K562 (cell line): ENCODE results near the gene CYP2C18. TPM values are rescaled to one million over a fixed set of nuclear protein-coding genes. Genes with fewer than 3 reads are reported as not detected.

Source experiments
- ATAC-seq: fragments of 200-7000 bp; cut with Tn5 transposase; 3 replicates; pipeline ENCODE4 v1.9.1; 2020; ENCODE audit warnings: moderate library complexity
- BruUV-seq: library from RNA; stranded (reverse); fragments of 400-500 nt; replicated peaks from 2 replicates; lab custom pipeline; 2021; lab: Mats Ljungman, UMichigan
- CTCF ChIA-PET: fragments of 300-600 bp; formaldehyde crosslinking; extraction: SDS; loops from one replicate; lab custom pipeline; 2021; ENCODE audit warnings: low intra/inter-chr PET ratio; lab: Yijun Ruan, JAX
- POLR2A ChIA-PET: fragments of 300-600, 350-650 bp; sonication (Branson Sonifier 250); formaldehyde crosslinking; extraction: SDS; loops from one replicate; lab custom pipeline; 2021; ENCODE audit warnings: antibody characterized with exemption, inconsistent platforms; lab: Yijun Ruan, JAX
- DNase-seq, 4 experiments: peaks; one replicate each; pipeline versions ENCODE4 v3.0.0 to v3.0.0-alpha.2; 2011 to 2018; ENCODE audit warnings: low spot score in 3 of 4, mixed read lengths in 3 of 4; ENCODE audit errors: extremely low read depth in 1 of 4
- FAIRE-seq: peaks from 2 replicates; lab custom pipeline; 2011; peaks lifted over from hg19 to GRCh38; lab: Jason Lieb, UNC
- H2AFZ ChIP-seq: 2 replicates; pipeline ENCODE4 v1.6.0; 2011; ENCODE audit warnings: low read depth, low read length, control low read depth, inconsistent platforms
- H3K27ac ChIP-seq: fragments of 200-600 bp; 3 replicates; pipeline ENCODE4 v1.8.0; 2011; ENCODE audit warnings: low read depth, mild to moderate bottlenecking, control low read depth, inconsistent platforms, low read length, moderate library complexity, mixed read lengths; ENCODE audit errors: extremely low read depth
- H3K27me3 ChIP-seq, 2 experiments: fragments of 300-600 bp in 1 of 2; 2 replicates in 1 of 2; 3 replicates in 1 of 2; pipeline versions ENCODE4 v1.6.0 to v1.8.0; 2011; ENCODE audit warnings: inconsistent platforms in 2 of 2, low read length in 2 of 2, mild to moderate bottlenecking in 1 of 2, mixed read lengths in 1 of 2, moderate library complexity in 1 of 2; ENCODE audit not compliant: control insufficient read depth in 2 of 2, insufficient read depth in 2 of 2
- H3K36me3 ChIP-seq: fragments of 300-600 bp; 3 replicates; pipeline ENCODE4 v1.8.0; 2011; ENCODE audit warnings: mild to moderate bottlenecking, low read length, inconsistent platforms; ENCODE audit not compliant: control insufficient read depth, insufficient read depth
- H3K4me1 ChIP-seq, 2 experiments: fragments of 200-600 bp in 1 of 2; replicated peaks in 1 of 2; 2 replicates in 1 of 2; 3 replicates in 1 of 2; pipeline versions ENCODE4 v1.5.1 to v1.8.0; 2011; ENCODE audit warnings: inconsistent platforms in 2 of 2, low read length in 2 of 2, mild to moderate bottlenecking in 1 of 2, mixed read lengths in 1 of 2, moderate library complexity in 1 of 2; ENCODE audit not compliant: control insufficient read depth in 2 of 2, insufficient read depth in 2 of 2
- H3K4me2 ChIP-seq: 2 replicates; pipeline ENCODE4 v1.6.1; 2011; ENCODE audit warnings: low read length, control low read depth, inconsistent platforms, mixed read lengths; ENCODE audit not compliant: insufficient read depth
- H3K4me3 ChIP-seq: fragments of 200-600 bp; sonication (generic), shearing (Covaris generic); 2 replicates; pipeline ENCODE4 v1.5.1; 2016; ENCODE audit warnings: control low read depth, inconsistent platforms
- H3K79me2 ChIP-seq: fragments of 200-600 bp; 3 replicates; pipeline ENCODE4 v1.8.0; 2011; ENCODE audit warnings: low read length, inconsistent platforms; ENCODE audit not compliant: control insufficient read depth, insufficient read depth
- H3K9ac ChIP-seq, 2 experiments: 2 replicates each; pipeline versions ENCODE4 v1.6.0 to v1.6.1; 2011; ENCODE audit warnings: low read depth in 2 of 2, low read length in 2 of 2, control low read depth in 1 of 2, inconsistent platforms in 1 of 2, mild to moderate bottlenecking in 1 of 2, mixed read lengths in 1 of 2; ENCODE audit not compliant: insufficient read depth in 1 of 2
- H3K9me1 ChIP-seq: one replicate; pipeline ENCODE4 v1.6.0; 2011; ENCODE audit warnings: inconsistent platforms, mild to moderate bottlenecking, low read length, moderate library complexity; ENCODE audit not compliant: control insufficient read depth, insufficient read depth
- H3K9me3 ChIP-seq: replicated peaks from 2 replicates; pipeline ENCODE4 v1.5.1; 2011; ENCODE audit warnings: low read depth, low read length, inconsistent platforms; ENCODE audit not compliant: control insufficient read depth, insufficient read depth
- H4K20me1 ChIP-seq: replicated peaks from 2 replicates; pipeline ENCODE4 v1.6.1; 2011; ENCODE audit warnings: low read length, inconsistent platforms, mixed read lengths; ENCODE audit not compliant: control insufficient read depth, insufficient read depth
- CTBP1 ChIP-seq: fragments of 450-650 bp; IDR thresholded peaks from 2 replicates; pipeline ENCODE4 v1.6.1; 2016; ENCODE audit warnings: borderline replicate concordance
- MLX ChIP-seq, 2 experiments: fragments of 450-650 bp in 1 of 2; sonication (generic) in 1 of 2; formaldehyde crosslinking; conservative IDR thresholded peaks; 2 replicates each; pipeline versions ENCODE4 v1.4.0 to v1.8.1; 2020 to 2022; ENCODE audit warnings: mild to moderate bottlenecking in 1 of 2, missing genetic modification reagents in 1 of 2
- NCOA2 ChIP-seq, 2 experiments: fragments of 450-650 bp; IDR thresholded peaks; 2 replicates each; pipeline ENCODE4 v1.6.1; 2018; ENCODE audit warnings: mild to moderate bottlenecking in 2 of 2, moderate library complexity in 1 of 2; ENCODE audit not compliant: partially characterized antibody in 2 of 2
- NR3C1 ChIP-seq: sonication (generic); formaldehyde crosslinking; IDR thresholded peaks from 2 replicates; pipeline ENCODE4 v1.8.1; 2022; ENCODE audit warnings: missing genetic modification reagents
- POLR2B ChIP-seq: fragments of 450-650 bp; IDR thresholded peaks from 2 replicates; pipeline ENCODE4 v1.6.1; 2018; ENCODE audit warnings: low read depth; ENCODE audit not compliant: partially characterized antibody
- POLR2G ChIP-seq: fragments of 200-400 bp; formaldehyde crosslinking; IDR thresholded peaks from 2 replicates; pipeline ENCODE4 v1.6.1; 2017; ENCODE audit warnings: low read depth, mild to moderate bottlenecking, antibody characterized with exemption, low read length, moderate library complexity
- RAD21 ChIP-seq, 2 experiments: fragments of 250-450 bp in 1 of 2; fragments of 450-650 bp in 1 of 2; sonication (Bioruptor Pico) in 1 of 2; formaldehyde crosslinking in 1 of 2; IDR thresholded peaks in 1 of 2; conservative IDR thresholded peaks in 1 of 2; 2 replicates each; pipeline versions ENCODE4 v1.4.0 to v1.8.0; 2020 to 2022; ENCODE audit warnings: mild to moderate bottlenecking in 2 of 2, moderate library complexity in 1 of 2
- RNF219 ChIP-seq: fragments of 250-450 bp; sonication (Bioruptor Pico); IDR thresholded peaks from 2 replicates; pipeline ENCODE4 v1.5.0; 2022; ENCODE audit warnings: mild to moderate bottlenecking
- SMARCA4 ChIP-seq: fragments of 450-650 bp; IDR thresholded peaks from 2 replicates; pipeline ENCODE4 v1.6.1; 2016
- TCF7 ChIP-seq: sonication (generic); IDR thresholded peaks from 2 replicates; pipeline ENCODE4 v1.6.1; 2016; ENCODE audit warnings: antibody characterized with exemption, borderline replicate concordance
- THAP7 ChIP-seq: fragments of 250-450 bp; sonication (Bioruptor Pico); IDR thresholded peaks from 2 replicates; pipeline ENCODE4 v1.5.0; 2021
- ZNF408 ChIP-seq: fragments of 250-450 bp; sonication (Bioruptor Pico); IDR thresholded peaks from 2 replicates; pipeline ENCODE4 v1.4.0; 2020; ENCODE audit warnings: low read depth, mild to moderate bottlenecking, moderate library complexity
- ZNF551 ChIP-seq: fragments of 250-450 bp; sonication (Bioruptor Pico); IDR thresholded peaks from 2 replicates; pipeline ENCODE4 v1.5.0; 2021; ENCODE audit warnings: mild to moderate bottlenecking, moderate library complexity
- ZNF589 ChIP-seq: fragments of 200-800 bp; sonication (Bioruptor generic); IDR thresholded peaks from 2 replicates; pipeline ENCODE4 v1.6.1; 2016; ENCODE audit warnings: low read depth, missing genetic modification characterization, missing compliant biosample characterization
- WGBS: fragments of 100-300 bp; shearing (Covaris generic); methylation state at CpG from one replicate; pipeline ENCODE4 v1.1.6; 2016; ENCODE audit warnings: low coverage, mixed read lengths; ENCODE audit not compliant: insufficient coverage; ENCODE audit errors: missing lambda C conversion rate; 5-methylcytosine and 5-hydroxymethylcytosine counted together
- in situ Hi-C: fragments of 300-500 bp; cut with MboI; formaldehyde crosslinking; loops from 4 replicates; pipeline ENCODE4 v1.15.0; 2018; ENCODE audit warnings: inconsistent platforms, mixed read lengths
- intact Hi-C: fragments of 100-400 bp; cut with micrococcal nuclease; formaldehyde crosslinking; loops from 2 replicates; pipeline ENCODE4 v1.14.2; 2022
- polyA plus RNA-seq, 8 experiments: library from polyadenylated mRNA; depleted of rRNA in 4 of 8; stranded (reverse) in 5 of 8; unstranded in 3 of 8; fragments of >200 nt; fragmentation: Nextera tagmentation in 2 of 8; fragmentation: Illumina TruSeq in 1 of 8; extraction: Ambion mirVana in 2 of 8; extraction: Trizol in 1 of 8; gene quantifications; 2 replicates each; pipeline versions ENCODE4 v1.2.1 to v1.2.3, GENCODE V29; 2011 to 2014; ENCODE audit warnings: inconsistent platforms in 1 of 8, missing spikeins in 1 of 8
- total RNA-seq, 7 experiments: library from RNA; depleted of rRNA in 6 of 7; stranded (reverse); fragments of >200 nt in 6 of 7; fragmentation: Illumina TruSeq in 2 of 7; extraction: Trizol in 2 of 7; gene quantifications; 2 replicates each; pipeline versions ENCODE4 v1.2.1 to v1.2.3, GENCODE V29; 2011 to 2021; ENCODE audit warnings: low replicate concordance in 1 of 7
- TF ChIP-seq, protein P1 (sequence below): sonication (generic); formaldehyde crosslinking; IDR thresholded peaks from 2 replicates; pipeline ENCODE4 v1.4.0; 2020; ENCODE audit warnings: mild to moderate bottlenecking, missing genetic modification reagents

The CYP2C18 gene
- total and polyA plus RNA-seq, 9 of the 15 experiments (the other 6 are each of a cell fraction or from before 2014, with no cell fraction given), result not detected

- TF ChIP-seq THAP7 (CRISPR knock-in tag) (no peak), ZNF551 (no peak), RNF219 (CRISPR knock-in tag) (no peak), MLX (CRISPR knock-in tag; conservative IDR thresholded peaks at IDR 0.05) (no peak), ZNF408 (CRISPR knock-in tag) (no peak)
Observed at GRCh38 chr10:94738588-94738987, 55.1 kb downstream of the CYP2C18 start (continued).

GRCh38 chr10:94747137-94747536 lies 63.6 kb downstream of the CYP2C18 start:
- Histone ChIP-seq H3K27me3 (no peaks in the 10 kb centered on the region), H3K9me1 (no peaks in the 10 kb centered on the region), H3K9ac (no peak overlapping the region), H3K27ac (no peak overlapping the region), H3K4me1 (no peaks in the 10 kb centered on the region), H3K4me3 (no peak overlapping the region), H3K9me3 (no peaks in the 10 kb centered on the region), H2AFZ (no peak overlapping the region), H3K4me2 (no peak overlapping the region), H3K36me3 (no peaks in the 10 kb centered on the region), H4K20me1 (no peaks in the 10 kb centered on the region), H3K79me2 (no peaks in the 10 kb centered on the region)
- no peak for FAIRE-seq
- in situ Hi-C loops (no loop called here), intact Hi-C loops (no loop called here)
- no peak for ATAC-seq
- BruUV-seq, result no TSS peak
- DNase-seq, result no peak
- POLR2A ChIA-PET, result no interaction called here
- 5% methylated on average over 2 of the region's 2 CpGs for WGBS
- CTCF ChIA-PET, result no interaction called here
- TF ChIP-seq NCOA2 (IDR thresholded peaks at IDR 0.05; ENCODE audit: partially characterized antibody in 2 of 2) (no peak), POLR2B (no peak), CTBP1 (no peak), NR3C1 (no peak), RAD21 (CRISPR knock-in tag; conservative IDR thresholded peaks at IDR 0.05 in 1 of 2, IDR thresholded peaks at IDR 0.05 in 1 of 2) (no peak), TCF7 (no peak), POLR2G (no peak), ZNF589 (CRISPR knock-in tag) (no peak), SMARCA4 (no peak)
- TF ChIP-seq, protein P1, sequence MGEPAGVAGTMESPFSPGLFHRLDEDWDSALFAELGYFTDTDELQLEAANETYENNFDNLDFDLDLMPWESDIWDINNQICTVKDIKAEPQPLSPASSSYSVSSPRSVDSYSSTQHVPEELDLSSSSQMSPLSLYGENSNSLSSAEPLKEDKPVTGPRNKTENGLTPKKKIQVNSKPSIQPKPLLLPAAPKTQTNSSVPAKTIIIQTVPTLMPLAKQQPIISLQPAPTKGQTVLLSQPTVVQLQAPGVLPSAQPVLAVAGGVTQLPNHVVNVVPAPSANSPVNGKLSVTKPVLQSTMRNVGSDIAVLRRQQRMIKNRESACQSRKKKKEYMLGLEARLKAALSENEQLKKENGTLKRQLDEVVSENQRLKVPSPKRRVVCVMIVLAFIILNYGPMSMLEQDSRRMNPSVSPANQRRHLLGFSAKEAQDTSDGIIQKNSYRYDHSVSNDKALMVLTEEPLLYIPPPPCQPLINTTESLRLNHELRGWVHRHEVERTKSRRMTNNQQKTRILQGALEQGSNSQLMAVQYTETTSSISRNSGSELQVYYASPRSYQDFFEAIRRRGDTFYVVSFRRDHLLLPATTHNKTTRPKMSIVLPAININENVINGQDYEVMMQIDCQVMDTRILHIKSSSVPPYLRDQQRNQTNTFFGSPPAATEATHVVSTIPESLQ (CRISPR knock-in tag), result no peak
